ENCODE data around the gene CREB3L2. TPM values are rescaled to one million over a fixed set of nuclear protein-coding genes. Genes with fewer than 3 reads are reported as not detected.

Gene CREB3L2
- total and polyA plus RNA-seq, 2 experiments from 2014 or later: 37.6 to 38.3 TPM

GRCh38 chr7:137846827-137847567, 154.9 kb downstream of the CREB3L2 start, which contains the start of gene DGKI:
Gene DGKI (minus strand): TSS chr7:137846974.
- DNase-seq (ENCODE audit: low spot score): peak; percentile 30
- peak within 1 kb of the TSS; percentile 93 for H3K4me2 ChIP-seq
- TF ChIP-seq EZH2phosphoT487 (IDR thresholded peaks at IDR 0.05; ENCODE audit: low read depth, severe bottlenecking, unreplicated experiment): no peak
- no peak for TF ChIP-seq EZH2 (IDR thresholded peaks at IDR 0.05; ENCODE audit: borderline replicate concordance)
- TF ChIP-seq, protein P1, sequence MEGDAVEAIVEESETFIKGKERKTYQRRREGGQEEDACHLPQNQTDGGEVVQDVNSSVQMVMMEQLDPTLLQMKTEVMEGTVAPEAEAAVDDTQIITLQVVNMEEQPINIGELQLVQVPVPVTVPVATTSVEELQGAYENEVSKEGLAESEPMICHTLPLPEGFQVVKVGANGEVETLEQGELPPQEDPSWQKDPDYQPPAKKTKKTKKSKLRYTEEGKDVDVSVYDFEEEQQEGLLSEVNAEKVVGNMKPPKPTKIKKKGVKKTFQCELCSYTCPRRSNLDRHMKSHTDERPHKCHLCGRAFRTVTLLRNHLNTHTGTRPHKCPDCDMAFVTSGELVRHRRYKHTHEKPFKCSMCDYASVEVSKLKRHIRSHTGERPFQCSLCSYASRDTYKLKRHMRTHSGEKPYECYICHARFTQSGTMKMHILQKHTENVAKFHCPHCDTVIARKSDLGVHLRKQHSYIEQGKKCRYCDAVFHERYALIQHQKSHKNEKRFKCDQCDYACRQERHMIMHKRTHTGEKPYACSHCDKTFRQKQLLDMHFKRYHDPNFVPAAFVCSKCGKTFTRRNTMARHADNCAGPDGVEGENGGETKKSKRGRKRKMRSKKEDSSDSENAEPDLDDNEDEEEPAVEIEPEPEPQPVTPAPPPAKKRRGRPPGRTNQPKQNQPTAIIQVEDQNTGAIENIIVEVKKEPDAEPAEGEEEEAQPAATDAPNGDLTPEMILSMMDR (IDR thresholded peaks at IDR 0.05; ENCODE audit: poor library complexity): no peak
- WGBS (ENCODE audit: low lambda C conversion rate, missing lambda C conversion rate): 2% methylated on average over 44 of the region's 66 CpGs
- peaks cover 2% of the 10 kb centered on the region for H3K4me1 ChIP-seq (ENCODE audit: insufficient read depth)
- no peaks in the 10 kb centered on the region for H3K36me3 ChIP-seq (replicated peaks; ENCODE audit: insufficient read depth, low read depth)
- H3K27me3 ChIP-seq: peaks cover 51% of the 10 kb centered on the region
- H3K27ac ChIP-seq: no peak within 1 kb of the TSS
- H3K4me3 ChIP-seq: peak within 1 kb of the TSS; percentile 16
- no peaks in the 10 kb centered on the region for H3K9me2 ChIP-seq (replicated peaks; ENCODE audit: insufficient read depth)
- no peaks in the 10 kb centered on the region for H4K20me1 ChIP-seq (ENCODE audit: insufficient read depth, poor library complexity, severe bottlenecking)
- H3K9me3 ChIP-seq (ENCODE audit: low read depth): no peaks in the 10 kb centered on the region
- H2AFZ ChIP-seq: peak within 1 kb of the TSS; percentile 49
- H3K79me2 ChIP-seq: no peaks in the 10 kb centered on the region

DNA sequence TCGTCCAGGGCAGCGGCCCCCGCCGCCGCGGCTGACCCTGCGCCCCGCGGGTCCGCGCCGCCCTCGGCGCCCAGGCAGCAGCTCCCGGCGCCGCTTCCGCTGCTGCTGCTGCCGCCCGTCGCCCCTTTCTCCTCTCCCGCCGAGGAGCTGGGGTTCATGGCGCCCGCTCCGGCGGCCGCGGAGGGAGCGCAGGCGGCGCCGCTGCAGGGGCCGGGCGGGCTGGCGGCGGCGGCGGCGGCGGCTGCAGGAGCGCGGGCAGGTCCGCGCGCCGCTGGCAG, 155.4 kb downstream of the CREB3L2 start:
- H3K27ac ChIP-seq: no peak overlapping the region
- H3K36me3 ChIP-seq (replicated peaks; ENCODE audit: insufficient read depth, low read depth): no peaks in the 10 kb centered on the region
- no peaks in the 10 kb centered on the region for H4K20me1 ChIP-seq (ENCODE audit: insufficient read depth, poor library complexity, severe bottlenecking)
- H3K4me2 ChIP-seq: peak overlapping the region; percentile 93
- no peak overlapping the region for H3K4me3 ChIP-seq
- peaks cover 2% of the 10 kb centered on the region for H3K4me1 ChIP-seq (ENCODE audit: insufficient read depth)
- no peaks in the 10 kb centered on the region for H3K9me3 ChIP-seq (ENCODE audit: low read depth)
- H3K27me3 ChIP-seq: peaks cover 51% of the 10 kb centered on the region
- TF ChIP-seq, protein P1 (IDR thresholded peaks at IDR 0.05; ENCODE audit: poor library complexity): no peak
- no peak for TF ChIP-seq EZH2 (IDR thresholded peaks at IDR 0.05; ENCODE audit: borderline replicate concordance)
- TF ChIP-seq EZH2phosphoT487 (IDR thresholded peaks at IDR 0.05; ENCODE audit: low read depth, severe bottlenecking, unreplicated experiment): no peak
- H2AFZ ChIP-seq: no peak overlapping the region
- DNase-seq (ENCODE audit: low spot score): no peak
- no peaks in the 10 kb centered on the region for H3K9me2 ChIP-seq (replicated peaks; ENCODE audit: insufficient read depth)
- H3K79me2 ChIP-seq: no peaks in the 10 kb centered on the region
- under 1% methylated on average over 25 of the region's 47 CpGs for WGBS (ENCODE audit: low lambda C conversion rate, missing lambda C conversion rate)

DNA sequence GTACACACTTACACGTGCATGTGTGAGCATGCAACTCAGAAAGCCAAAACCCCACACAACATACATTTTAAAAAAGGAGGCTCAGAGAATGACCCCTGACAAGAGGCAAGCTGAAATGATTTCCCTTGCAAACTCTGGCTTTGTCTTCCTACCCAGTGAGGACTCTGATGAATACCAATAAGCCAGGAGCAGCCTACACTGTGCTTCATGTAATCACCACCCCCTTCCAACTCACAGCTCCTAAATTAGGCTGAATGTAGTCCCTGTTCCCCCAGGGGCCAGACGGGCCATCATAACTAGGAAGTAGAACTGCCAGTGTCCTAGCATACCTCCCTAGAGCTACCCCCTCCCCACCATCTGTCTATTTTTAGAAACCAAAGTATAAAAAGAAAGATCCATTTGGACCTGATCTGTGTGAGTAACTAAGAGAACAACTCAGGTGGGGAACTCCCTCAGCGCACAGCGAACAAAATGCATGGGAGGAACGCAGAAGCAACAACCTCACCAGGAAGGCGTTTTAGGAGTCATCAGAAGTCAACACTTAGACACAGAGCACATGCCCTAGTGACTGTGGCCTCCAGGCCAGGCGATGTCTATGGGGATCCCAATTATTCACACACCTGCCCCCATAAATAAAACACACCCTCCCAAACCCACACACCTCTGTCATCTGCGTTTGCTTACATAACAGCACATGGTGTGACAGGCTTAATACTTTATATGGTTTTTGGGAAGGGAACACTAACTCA, 157.0 kb downstream of the CREB3L2 start:
- TF ChIP-seq EZH2 (IDR thresholded peaks at IDR 0.05; ENCODE audit: borderline replicate concordance) (no peak), EZH2phosphoT487 (IDR thresholded peaks at IDR 0.05; ENCODE audit: low read depth, severe bottlenecking, unreplicated experiment) (no peak)
- TF ChIP-seq, protein P1 (IDR thresholded peaks at IDR 0.05; ENCODE audit: poor library complexity): no peak
- no peaks in the 10 kb centered on the region for H3K9me3 ChIP-seq (ENCODE audit: low read depth)
- H3K27ac ChIP-seq: no peak overlapping the region
- no peaks in the 10 kb centered on the region for H4K20me1 ChIP-seq (ENCODE audit: insufficient read depth, poor library complexity, severe bottlenecking)
- peaks cover 2% of the 10 kb centered on the region for H3K4me1 ChIP-seq (ENCODE audit: insufficient read depth)
- no peak overlapping the region for H3K4me3 ChIP-seq
- H3K4me2 ChIP-seq: no peak overlapping the region
- no peaks in the 10 kb centered on the region for H3K9me2 ChIP-seq (replicated peaks; ENCODE audit: insufficient read depth)
- H3K27me3 ChIP-seq: peaks cover 51% of the 10 kb centered on the region
- no peak for DNase-seq (ENCODE audit: low spot score)
- 88% methylated on average over 8 of the region's 8 CpGs for WGBS (ENCODE audit: low lambda C conversion rate, missing lambda C conversion rate)
- H3K79me2 ChIP-seq: no peaks in the 10 kb centered on the region
- no peak overlapping the region for H2AFZ ChIP-seq
- no peaks in the 10 kb centered on the region for H3K36me3 ChIP-seq (replicated peaks; ENCODE audit: insufficient read depth, low read depth)

Measured in hepatocyte (in vitro differentiated cells).